SK-N-MC (cell line): Measurements from ENCODE around the gene GABRA4.

Source experiments
- EZH2 ChIP-seq: fragments of 200-600 bp; sonication (generic); IDR thresholded peaks from one replicate; pipeline ENCODE4 v1.6.1; 2017; ENCODE audit warnings: antibody characterized with exemption
- FOXP2 ChIP-seq: optimal IDR thresholded peaks from 2 replicates; pipeline ENCODE3; 2011; ENCODE audit warnings: mild to moderate bottlenecking, moderate library complexity; ENCODE audit not compliant: insufficient read depth; ENCODE audit errors: extremely low read length, control extremely low read depth
- POLR2AphosphoS5 ChIP-seq: IDR thresholded peaks from 2 replicates; pipeline ENCODE4 v1.6.1; 2012; ENCODE audit warnings: mild to moderate bottlenecking, low read depth, low read length, borderline replicate concordance

- no peak for TF ChIP-seq EZH2
- no peak for TF ChIP-seq POLR2AphosphoS5
- no peak for TF ChIP-seq FOXP2
These were observed 23.7 kb upstream of the GABRA4 start for GRCh38 chr4:47017081-47017480.
